HG02798 (cell line): ENCODE results near the gene ENTPD1.
A peak's percentile ranks its signal among the peaks of the same experiment; 100 is the strongest.
"Not testable (repeated sequence)": the region's sequence is repeated elsewhere in the genome, so short reads cannot be mapped to it uniquely, and the experiment has no call there.

Experiments
- ATAC-seq: cut with Tn5 transposase; IDR thresholded peaks from one replicate; pipeline ENCODE4 v1.9.1; 2021; ENCODE audit warnings: mild to moderate bottlenecking; ENCODE audit not compliant: unreplicated experiment, poor library complexity

Gene ENTPD1

GRCh38 chr10:95848841-95849240 lies 92.9 kb downstream of the ENTPD1 start:
- ATAC-seq, result no peak

- no peak for ATAC-seq
Measured at GRCh38 chr10:95850791-95851190, 94.8 kb downstream of the ENTPD1 start.

DNA sequence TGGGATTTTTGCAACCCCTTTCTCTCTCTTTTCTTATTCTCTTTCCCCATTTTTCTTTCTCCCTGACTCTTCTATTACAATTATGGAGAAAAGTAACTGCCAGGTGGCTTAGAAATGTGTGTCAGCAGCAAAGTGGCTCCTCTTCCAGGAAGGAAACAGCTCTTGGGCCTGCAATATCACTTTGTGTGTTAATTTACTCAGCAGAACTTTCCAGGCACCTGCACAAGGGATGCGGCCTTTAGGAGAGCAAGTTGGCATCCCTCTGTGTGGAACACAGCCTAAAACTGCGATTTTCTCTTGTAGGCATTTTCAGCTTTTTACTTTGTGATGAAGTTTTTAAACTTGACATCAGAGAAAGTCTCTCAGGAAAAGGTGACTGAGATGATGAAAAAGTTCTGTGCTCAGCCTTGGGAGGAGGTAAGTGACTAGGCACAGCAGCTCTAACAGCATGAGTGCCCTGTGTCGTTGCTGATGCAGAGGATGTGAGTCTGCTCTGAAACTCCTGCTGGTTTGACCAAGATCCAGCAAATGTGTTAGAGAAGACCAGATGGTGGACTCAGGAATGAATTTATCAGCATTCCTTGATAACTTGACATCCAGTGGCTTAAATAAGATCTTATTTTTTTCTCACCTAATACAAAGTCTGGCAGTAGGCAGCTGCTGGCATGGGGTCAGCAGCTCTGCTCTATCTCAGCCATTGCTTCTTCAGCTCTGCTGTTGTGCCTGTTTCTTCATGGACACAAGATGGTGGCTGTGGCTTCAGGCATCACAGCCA lies 104.4 kb downstream of the ENTPD1 start:
- ATAC-seq, result no peak

GRCh38 chr10:95861386-95861785 lies 105.4 kb downstream of the ENTPD1 start:
- ATAC-seq, result no peak

DNA sequence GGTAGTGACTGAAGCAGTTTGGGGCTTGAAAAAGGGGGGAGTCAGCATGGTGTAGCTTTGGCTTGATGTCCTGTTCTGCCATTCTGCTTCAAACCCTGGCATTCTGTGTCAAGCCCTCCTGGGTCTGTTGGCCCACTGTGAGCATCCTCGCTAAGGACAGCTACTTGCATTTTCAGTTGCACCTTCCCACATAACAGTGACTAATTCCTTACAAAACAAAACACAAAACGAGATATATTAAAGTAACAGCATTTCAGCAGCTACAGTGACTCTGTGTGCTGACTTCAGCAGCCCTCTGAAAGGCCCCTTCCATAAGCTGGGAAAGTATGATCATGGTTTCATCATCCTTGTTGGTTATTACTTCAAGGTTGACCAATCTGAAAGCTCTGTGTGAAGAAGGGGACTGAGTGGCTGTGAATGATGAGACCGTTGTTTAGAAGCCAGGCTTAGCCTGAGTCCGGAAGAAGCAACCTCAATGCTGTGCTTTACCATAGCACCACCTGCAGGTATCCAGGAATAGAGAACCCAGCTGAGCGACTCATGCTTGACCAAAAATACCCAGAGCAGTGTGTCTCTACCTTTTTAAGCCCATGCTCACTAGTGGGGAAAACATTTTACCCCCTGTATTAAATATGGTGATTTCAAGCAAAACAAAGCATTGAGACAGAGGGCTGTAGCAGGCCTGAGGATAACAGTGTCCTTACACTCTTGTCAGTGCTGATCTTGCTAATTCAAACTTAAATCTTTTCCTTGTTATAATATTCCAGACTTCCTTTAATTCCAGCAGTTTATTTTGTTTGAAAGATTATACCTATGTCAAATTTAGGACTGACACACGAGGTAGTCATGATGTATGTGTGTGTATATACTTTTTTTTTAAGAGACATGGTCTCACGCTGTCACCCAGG lies 109.2 kb downstream of the ENTPD1 start:
- peak; percentile 87 for ATAC-seq

DNA sequence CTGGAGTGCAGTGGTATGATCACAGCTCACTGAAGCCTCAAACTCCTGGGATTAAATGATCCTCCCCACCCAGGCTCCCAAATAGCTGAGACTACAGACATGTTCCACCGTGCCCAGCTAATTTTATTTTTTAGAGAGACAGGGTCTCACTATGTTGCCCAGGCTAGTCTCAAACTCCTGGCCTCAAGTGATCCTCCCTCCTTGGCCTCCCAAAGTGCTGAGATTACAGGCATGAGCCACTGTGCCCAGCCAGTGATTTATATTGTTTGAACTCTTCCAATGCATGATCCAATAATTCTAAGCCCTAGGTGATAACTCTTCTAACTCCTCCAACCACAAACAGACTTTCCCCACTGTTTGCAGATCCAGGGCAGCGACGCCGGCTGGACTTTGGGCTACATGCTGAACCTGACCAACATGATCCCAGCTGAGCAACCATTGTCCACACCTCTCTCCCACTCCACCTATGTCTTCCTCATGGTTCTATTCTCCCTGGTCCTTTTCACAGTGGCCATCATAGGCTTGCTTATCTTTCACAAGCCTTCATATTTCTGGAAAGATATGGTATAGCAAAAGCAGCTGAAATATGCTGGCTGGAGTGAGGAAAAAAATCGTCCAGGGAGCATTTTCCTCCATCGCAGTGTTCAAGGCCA lies 110.0 kb downstream of the ENTPD1 start:
- ATAC-seq, result no peak

GRCh38 chr10:95866467-95866842 lies 110.5 kb downstream of the ENTPD1 start:
- ATAC-seq, result no peak

GRCh38 chr10:95867866-95868265 lies 111.9 kb downstream of the ENTPD1 start:
- ATAC-seq, result no peak

DNA sequence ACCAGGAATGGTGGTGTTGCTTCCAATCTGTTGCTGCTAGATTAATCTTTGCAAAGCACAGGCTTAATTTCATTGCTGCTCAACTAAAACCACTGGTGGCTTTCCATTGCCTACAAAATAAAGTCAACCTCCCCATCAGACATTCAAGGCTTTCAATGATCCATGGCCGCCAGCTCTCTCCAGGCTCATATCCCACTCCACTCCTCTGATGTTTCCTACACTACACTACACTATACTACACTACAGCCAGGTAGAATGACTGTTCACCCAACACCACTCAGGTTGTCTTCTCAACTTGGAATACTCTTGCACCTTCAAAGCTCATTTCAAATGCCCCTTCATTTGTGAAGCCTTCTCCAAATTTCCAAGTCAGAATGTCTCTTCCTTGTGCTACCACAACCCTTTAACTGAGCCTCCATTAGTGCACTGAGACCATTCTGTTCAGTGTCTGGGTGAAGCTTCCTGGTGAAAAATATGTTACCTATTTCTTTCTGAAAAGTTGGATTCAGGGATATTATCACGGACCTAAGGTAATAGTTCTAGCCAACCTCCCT lies 116.3 kb downstream of the ENTPD1 start:
- no peak for ATAC-seq

DNA sequence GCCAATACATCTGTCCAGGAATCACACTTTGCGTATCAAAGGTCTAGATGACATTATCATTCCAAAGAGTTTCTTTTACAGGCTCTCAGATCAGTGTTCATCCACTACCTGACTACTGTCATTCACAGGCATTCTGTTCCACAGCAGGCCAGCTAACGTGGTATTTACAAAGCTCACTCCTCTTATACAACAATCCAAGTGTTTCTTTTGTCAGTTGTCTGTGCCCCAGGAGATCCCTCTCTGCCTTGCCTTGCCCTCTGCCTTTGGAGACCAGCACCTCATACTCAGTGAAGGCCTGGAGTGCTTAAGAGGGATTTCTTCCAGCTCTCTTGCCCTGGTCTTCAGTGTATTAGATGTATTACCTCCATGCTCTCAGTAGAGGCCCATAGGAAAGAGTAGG lies 117.2 kb downstream of the ENTPD1 start:
- no peak for ATAC-seq

DNA sequence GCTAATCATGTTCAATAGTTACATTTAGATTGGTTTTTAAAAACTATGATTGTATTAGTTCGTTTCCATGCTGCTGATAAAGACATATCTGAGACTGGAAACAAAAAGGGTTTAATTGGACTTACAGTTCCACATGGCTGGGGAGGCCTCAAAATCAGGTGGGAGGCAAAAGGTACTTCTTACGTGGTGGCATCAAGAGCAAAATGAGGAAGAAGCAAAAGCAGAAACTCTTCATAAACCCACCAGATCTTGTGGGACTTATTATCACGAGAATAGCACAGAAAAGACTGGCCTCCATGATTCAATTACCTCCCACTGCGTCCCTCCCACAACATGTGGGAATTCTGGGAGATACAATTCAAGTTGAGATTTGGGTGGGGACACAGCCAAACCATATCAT lies 117.7 kb downstream of the ENTPD1 start:
- ATAC-seq, result no peak

GRCh38 chr10:95874783-95875182 lies 118.8 kb downstream of the ENTPD1 start:
- not testable (repeated sequence) for ATAC-seq

DNA sequence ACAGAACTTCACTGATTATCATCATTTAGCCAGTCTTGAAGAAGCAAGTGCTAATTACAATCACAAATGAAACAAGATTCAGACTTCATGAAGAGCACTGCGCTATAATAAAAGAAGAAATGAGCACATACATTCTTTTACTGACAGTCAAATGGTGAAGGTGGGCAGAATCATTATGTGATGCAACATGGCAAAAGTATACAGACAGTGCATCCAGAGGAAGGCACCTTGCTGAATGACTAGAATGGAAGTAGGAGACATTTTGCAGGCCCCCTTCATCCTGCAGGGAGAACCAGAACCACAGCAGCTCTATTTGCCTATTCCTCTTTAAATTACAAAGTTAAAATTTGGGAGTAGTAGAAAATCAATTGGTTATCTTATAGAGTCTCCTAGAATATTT lies 120.8 kb downstream of the ENTPD1 start:
- ATAC-seq, result no peak

DNA sequence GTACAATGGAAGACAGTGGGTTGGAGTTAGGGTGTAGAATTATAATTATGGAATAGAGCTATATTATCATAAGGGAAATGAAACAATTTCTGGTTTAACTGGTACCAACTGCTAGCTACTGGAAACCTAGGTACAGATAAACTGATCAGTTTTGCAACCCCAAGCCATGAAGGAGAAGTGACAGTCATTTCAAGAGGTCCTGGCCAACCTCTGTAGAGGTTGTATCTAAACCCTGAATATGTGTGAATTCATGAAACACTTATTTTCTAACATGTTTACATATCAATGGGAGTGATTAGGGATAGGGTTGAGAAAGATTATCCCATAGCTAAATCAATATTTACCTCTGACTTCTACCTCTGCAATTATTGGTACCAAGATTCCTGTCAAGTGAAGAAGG lies 121.9 kb downstream of the ENTPD1 start:
- peak; percentile 62 for ATAC-seq

GRCh38 chr10:95880704-95881103 lies 124.7 kb downstream of the ENTPD1 start:
- peak; percentile 65 for ATAC-seq

GRCh38 chr10:95881316-95881715 lies 125.4 kb downstream of the ENTPD1 start:
- no peak for ATAC-seq

DNA sequence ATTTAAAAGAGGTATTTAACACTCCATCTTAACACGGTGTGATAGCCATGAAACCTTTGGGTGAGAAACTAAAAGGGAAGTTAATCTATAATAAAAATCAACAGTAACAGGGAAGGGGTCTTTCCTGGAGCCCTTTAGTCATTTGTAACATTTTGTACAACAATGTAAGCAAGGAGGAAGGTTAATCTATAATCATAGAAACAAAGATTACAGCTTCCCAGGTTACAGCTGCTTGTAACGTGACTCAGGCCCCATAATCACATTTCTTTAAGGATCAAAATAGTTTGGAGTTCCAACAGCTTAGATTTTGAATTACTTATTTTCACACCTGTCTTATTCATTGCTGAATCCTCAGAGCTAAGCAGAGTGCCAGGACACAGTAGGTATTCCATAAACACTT lies 133.9 kb downstream of the ENTPD1 start:
- ATAC-seq, result no peak

DNA sequence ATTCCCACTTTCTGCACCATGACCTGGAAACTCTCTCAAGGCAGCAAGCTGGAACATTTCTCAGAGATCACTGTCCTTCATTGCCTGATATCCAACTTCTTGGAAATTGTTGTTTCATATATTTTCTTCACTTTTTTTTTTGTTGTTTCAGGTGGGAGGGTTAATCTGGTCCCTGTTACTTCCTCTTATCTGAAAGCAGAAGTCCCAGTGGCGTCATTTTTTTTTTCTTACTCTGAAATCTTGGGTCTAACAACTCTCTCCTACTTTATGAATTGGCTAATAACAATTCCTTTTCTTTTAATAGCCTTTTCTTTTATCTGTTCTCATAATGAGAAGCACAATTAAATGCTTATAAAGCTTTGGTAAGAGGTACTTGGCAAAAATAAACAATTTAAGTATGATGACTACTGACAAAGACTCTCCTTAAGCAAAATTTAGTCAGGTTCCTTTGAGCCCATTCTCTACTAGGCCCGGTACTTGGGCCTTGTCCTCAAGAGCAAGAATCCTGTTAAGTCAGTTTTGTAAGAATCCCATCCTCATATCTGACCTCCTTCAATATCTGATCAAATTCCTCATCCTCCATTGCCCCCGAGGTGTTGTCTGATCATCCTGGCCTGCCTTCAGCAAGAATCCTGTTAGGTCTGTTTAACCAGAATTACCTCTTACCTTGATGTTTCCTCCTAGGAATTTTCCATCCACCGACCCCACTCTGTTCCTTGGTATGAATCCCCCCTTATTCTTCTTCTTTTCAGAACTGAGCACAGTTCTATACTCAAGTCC lies 140.3 kb downstream of the ENTPD1 start:
- no peak for ATAC-seq

- not testable (repeated sequence) for ATAC-seq
Measured at GRCh38 chr10:95905897-95906580, 150.1 kb downstream of the ENTPD1 start.
